HTERT RPE-1 (cell line): ENCODE results near the gene CNPY4.

Experiments used
- in situ Hi-C: fragments of 300-500 bp; cut with MboI; formaldehyde crosslinking; loops from 4 replicates; pipeline ENCODE4 v1.14.3; 2020; ENCODE audit warnings: low sequenced_read_pairs

CNPY4 gene

DNA sequence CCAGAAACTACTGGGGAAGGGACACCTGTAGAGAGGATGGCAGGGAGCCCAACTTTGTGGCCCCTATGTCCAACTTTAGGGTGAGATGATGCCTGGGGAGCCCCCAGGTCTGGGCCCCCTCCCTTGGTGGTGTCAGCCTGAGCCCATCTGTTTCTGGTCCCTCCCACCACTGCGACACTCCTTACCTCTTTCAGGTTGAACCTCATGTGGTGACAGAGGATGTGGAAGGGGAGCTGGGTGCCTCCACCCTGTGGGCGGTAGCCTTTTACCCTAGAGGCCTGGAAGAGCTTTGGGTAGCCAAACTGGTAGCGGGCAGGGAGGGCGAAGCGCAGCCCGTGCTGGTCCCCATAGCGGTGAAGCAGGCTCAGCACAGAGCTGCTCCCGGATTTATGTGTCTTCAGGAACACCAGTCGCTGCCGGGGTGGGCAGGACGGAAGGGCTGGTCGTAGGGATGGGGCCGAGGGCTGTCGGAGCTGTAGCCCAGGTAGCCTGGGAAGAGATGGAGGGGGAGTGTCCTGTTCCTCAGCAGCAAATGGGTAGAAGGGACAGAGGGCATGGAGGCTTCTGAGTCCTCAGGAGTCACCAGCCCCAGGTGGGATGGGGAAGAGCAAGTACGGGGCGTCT, 47.0 kb downstream of the CNPY4 start:
- in situ Hi-C loops: no loop called here

DNA sequence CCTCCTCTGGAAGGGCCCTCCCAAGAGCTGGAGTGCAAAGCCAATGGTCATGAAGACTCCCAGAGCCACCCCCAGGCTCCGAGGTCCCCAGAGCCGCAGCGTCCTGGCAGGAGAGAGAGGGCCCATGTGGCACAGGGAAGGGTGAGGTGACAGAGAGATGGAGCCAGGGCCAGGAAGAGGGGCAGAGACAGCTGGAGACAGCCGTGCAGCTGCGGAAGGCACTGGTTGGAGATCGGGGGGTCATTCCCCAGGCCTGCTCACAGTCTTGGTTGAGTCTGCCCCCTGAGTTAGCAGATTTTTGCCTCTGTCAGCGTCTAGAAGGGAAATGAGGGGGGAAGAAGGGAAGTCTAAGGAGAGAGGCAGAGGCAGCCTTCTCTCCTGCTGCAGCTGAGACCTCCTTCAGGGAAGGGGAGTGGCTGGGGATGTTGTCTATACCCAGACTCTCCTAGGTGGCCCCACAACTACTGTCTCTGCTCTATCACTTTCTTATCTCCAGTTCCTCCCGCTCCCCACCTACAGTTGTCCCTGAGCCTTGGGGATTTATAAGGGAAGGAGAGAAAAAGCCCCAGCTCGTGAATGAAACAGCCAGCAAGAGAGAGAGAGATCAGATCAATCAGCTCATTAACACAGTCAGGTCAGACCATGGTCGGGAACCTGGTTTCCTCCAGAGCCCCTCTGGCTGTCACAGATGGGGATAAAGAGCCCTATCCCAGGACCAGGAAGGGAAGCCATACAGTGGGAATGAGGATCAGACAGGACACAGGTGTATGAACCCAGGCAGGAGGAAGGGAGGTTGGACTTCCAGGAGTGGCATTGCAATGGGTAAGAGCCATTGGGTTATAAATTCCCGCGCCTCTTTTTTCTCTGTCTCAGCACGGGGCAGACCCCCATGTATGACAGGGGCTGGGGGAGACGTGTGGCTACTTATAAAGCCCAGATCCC, 47.8 kb downstream of the CNPY4 start:
- in situ Hi-C loops: no loop called here

DNA sequence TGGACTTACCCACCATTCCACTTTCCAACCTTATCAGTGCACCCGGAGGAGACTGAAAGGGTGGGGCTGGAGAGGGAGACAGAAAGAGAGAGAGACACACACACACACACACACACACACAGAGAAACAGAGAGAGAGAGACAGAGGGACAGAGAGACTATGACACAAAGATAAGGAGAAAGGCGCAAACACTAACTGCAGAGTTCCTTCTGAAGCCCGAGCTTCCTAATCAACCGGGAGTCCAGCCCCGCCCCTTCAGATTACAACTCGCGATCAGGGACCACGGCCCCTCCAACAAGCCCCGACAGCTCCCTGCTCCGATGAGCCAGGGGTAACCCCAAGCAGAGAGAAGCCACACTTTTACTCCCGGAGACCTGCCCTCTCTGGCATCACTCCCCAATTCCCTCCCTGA, 48.5 kb downstream of the CNPY4 start:
- in situ Hi-C loops: no loop called here

DNA sequence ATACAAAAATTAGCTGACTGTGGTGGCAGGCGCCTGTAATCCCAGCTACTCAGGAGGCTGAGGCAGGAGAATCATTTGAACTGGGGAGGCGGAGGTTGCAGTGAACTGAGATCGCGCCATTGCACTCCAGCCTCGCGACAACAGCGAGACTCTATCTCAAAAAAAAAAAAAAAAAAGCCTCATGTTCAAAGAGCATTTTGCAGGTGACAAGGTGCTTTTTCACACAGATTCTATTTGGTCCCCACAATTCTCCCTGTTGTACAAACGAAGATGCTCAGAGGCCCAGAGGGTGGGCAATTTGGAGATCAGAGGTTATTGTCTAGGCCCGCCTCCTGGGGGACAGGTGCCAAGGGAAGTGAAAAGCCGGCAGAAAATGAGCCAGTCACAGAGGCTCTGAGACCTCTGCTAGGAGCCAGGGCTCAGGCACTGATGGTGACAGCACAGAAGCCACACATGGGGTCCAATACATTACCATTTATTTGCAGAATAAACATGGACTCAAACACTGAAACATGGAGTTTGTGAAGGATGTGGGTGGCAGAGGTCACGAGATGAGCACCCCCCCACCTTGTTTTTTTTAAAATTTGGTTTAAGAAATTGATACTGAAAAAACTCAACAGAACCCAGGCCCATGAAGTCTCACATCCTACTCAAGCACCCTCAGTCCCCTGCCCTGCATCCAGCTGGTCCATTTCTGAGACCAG, 49.9 kb downstream of the CNPY4 start:
- in situ Hi-C loops: no loop called here

DNA sequence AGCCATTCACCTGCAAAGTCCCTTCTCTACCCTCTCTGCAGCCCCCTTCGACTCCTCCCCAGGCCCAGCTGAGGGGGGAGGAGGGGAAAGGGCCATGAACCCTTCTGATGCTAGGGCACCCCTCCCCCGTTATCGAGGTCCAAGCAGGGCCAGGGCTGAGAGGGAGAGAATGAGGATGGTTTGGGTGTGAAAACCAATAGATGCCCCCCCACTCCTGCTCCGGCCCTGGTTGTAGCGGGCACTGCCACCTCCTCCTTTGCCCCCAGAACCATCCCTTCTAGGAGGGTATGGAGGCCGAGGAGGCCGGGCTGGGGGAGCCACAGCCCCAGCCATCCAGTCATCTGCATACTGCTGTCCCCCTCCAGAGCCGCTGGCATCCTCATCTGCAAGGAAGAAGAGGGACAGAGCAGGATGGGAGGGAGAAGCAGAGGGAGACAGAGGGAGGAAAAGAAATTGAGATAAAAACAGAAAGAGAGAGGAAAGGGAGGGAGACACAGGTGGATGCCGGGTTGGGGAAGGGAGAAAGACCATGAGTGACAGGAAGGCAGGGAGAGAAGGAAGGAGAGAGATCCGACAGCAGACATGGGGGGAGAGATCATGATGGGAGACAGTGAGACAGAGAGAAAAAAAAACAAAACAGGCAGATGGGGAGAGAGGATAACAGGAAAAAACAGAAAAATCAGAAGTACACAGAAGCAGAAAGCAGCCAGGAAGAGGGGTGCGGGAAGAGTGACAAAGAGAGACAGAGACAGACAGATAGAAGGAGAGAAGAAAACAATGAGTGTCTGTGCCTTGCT, 50.9 kb downstream of the CNPY4 start:
- in situ Hi-C loops: no loop called here

DNA sequence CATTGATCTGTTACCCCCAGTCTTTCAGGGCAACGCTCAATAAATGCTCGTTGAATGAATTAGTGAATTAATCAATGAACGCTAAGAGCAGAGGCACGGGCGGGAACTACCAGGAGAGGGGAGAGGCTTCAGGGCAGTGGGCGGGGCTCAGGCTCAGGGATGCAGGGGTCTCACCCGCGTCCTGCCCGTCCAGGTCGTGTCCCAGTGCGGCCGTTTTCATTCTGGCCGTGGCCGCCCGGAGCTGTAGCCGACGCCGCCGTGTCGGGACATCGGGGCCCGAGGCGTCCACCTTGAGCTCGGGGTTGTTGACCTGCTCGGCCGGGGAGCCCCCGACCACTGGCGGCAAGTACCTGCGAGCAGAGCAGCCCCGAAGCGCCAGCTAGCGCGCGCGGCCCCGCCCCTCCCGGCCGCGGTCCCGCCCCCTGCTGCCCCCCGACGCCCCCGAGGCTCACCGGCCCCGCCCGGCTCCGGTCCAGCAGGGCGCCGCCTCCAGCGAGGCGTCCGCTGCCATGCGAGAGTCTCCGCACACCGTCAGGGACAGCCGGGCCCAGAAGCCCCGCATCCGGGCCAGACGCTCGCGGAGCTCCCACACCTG, 51.8 kb downstream of the CNPY4 start:
- in situ Hi-C loops: no loop called here

DNA sequence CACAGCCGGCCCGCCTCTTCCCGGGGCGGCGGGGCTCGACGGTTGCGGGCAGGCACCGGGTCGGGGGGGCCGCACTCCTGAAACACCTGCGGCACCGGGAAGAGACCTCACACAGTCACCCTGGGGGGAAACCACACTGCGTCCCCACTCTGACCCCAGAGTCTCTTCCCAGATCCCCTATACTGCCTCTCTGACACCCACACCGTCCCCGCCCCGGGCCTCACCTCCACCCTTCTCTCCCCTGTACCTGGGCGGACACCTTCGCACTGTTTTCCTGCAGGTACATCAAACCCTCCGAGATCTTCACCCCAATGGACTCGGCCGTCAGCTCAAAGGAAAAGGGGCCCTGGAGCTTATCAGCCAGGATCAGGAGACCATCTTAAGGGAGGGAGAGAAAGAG, 52.4 kb downstream of the CNPY4 start:
- in situ Hi-C loops: no loop called here

DNA sequence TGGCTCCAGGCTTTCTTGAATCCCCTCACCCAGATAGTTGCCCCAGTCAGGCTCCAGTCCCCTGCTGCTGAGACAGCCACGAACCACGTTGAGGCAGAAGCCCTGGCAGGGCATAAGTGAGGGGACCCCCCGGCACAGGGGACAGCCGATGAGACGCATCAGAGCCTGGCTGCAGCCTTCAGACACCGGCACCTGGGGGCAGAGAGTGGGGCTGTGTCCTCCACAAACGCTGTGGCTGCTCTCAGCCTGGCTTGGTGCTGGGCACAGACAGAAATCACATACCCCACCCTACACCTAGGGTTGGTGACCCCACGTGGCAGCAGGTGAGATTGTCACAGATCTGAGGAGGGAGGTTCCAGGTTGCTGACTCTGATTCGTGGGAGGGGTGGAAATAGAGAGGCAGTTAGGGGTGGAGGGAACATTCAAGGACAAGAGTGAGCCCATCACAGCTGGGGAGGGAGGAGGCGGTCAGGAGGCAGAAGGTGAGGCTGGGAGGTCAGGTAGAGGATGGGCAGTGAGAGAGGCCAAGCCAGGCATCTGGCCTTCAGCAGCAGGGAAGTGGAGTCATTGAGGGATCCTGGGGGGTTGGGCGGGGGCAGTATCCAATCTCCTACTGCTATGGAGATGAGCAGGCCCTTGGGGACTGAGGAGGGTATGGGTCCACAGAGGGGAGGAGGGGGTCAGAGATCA, 54.5 kb downstream of the CNPY4 start:
- in situ Hi-C loops: no loop called here

DNA sequence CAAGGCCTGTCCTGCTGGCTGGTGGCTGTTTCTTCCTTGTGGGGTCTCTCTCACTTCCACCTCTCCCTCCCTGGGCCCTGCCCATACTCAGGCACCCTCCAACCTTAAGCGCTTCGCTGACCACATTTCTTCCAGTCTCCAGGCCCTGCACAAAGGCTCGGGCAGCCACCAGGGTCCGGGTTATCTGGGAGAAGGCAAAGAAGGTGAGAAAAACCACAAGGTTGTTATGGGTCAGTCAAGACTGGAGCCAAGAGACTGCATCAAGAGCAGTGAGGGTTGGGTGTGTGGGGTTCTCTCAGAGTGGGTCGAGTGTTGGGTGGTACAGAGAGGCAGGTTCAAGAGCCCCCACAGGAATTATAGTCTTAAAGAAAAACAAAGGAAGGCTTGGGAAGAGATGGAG, 55.1 kb downstream of the CNPY4 start:
- in situ Hi-C loops: no loop called here
